Putamen (tissue), 1 donor: ENCODE results near the gene IL7R.

Experiments used
- DNase-seq: peaks from one replicate; pipeline ENCODE4 v3.0.0-alpha.2; 2016; ENCODE audit warnings: low spot score

The IL7R gene

GRCh38 chr5:35856765-35857351 lies at the start of gene IL7R:
Gene IL7R (plus strand): TSS chr5:35856891. CDS start chr5:35856978, 87 bp downstream.
- no peak for DNase-seq

DNA sequence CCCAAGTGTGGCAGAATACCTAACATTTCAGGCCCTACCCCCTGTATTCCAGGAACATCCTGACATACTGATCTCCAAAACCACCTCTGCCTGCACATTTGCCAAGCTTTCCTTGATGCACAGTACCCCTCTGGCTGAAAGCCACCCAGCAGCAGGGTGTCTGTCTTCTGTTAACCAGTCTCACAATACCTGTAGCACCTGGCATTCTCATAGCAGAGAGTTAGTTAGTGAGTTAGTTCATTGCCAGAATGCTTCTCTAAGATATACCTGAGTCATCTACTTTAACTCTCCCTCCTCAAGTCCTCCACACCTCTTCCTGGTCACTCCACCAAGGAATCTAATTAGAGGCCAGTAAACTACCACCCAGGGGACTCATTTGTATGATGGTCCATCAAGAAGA lies 46.1 kb upstream of the IL7R start:
- no peak for DNase-seq

- no peak for DNase-seq
Measured at GRCh38 chr5:35811108-35811741, 45.5 kb upstream of the IL7R start.

GRCh38 chr5:35813521-35813920 lies 43.2 kb upstream of the IL7R start:
- DNase-seq, result no peak

- no peak for DNase-seq
Measured at GRCh38 chr5:35815089-35815936, 41.4 kb upstream of the IL7R start.

DNA sequence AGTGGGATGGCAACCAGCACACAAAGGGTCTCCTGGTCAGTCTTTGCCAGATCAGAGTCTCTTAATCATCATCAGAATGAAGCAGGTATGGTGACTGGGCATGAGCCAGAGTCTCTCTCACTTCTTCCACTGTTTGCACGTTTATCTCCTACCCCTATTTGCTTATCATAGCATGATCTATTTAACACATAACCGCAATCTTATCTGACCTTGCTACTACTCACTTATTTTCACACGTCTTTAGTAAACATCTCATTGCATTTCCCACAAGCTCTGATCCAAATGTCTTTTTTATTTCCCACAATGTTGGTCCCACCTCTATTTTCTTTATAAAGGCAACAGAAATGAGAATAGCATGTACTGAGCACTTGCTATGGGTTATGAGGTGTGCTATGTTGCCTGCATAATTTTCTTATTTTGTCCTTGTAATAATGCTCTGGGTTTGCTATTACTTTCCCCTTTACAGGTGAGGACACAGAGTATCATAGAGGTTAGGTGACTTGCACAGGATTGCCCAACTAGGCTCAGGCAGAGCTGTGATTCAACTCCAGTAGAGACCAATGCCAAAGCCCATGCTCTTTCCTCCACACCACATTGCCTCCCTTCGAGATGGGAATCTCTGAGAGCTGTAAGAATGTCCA lies 39.7 kb upstream of the IL7R start:
- DNase-seq, result no peak

GRCh38 chr5:35819026-35819425 lies 37.7 kb upstream of the IL7R start:
- DNase-seq, result no peak

DNA sequence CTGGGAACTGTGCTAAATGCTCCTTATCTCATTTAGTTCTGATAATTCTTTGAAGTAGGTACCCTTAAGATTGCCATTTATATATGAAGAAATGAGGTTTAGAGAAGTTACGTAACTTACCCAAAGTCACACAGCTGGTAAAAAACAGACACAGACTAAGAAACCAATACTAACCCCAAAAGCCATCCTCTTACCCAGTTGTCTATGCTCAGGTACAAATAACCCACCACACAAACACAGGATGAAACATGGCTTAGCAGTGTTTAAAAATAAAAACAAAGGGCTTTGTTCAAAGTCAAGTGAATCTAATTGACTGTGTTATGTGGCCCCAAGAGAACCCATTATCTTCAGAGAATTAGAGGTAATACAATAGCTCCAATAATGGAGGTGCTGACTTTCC lies 37.0 kb upstream of the IL7R start:
- no peak for DNase-seq

DNA sequence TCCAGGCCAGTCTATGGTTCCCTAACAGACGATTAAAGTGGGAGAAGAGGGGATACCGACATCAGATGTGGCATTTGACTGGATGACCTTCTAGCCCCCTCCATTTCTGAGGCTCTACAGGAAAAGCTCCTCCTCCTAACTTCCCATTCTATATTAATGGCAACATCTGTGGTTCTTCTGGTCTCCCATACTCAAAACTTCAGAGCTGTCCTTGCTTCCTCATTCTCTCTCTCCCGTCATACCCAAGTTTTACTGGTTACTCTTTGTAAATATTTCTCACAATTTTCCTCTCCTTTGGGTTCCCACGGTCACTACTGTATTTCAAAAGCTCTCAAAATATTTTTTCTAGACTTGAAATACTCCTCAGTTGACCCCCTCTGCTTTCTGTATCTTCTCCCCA lies 36.0 kb upstream of the IL7R start:
- no peak for DNase-seq

- DNase-seq, result no peak
Measured at GRCh38 chr5:35821513-35821912, 35.2 kb upstream of the IL7R start.

- DNase-seq, result no peak
Measured at GRCh38 chr5:35822511-35822910, 34.2 kb upstream of the IL7R start.

- DNase-seq, result no peak
Measured at GRCh38 chr5:35823347-35824098, 33.2 kb upstream of the IL7R start.

- no peak for DNase-seq
Measured at GRCh38 chr5:35826056-35826455, 30.6 kb upstream of the IL7R start.

DNA sequence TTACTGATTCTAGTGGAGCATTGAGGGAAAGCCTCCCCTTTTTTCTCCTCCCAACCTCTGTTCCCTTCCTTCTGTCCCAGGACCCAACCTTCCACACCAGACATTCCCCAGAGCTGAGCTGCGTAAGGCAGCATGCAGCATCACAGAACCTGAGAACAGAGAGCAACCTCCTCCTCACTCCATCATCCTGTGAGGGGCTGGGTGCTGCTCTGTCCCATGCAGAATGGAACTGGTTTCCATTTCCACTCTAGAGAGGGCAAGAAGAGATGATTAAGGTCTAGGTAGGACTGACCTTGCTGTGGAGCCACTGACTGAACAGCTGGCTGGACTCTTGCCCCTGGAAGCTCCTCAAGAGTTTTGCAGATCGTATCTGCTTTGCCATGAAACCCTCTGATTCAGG lies 30.1 kb upstream of the IL7R start:
- DNase-seq, result no peak

- DNase-seq, result no peak
Measured at GRCh38 chr5:35828082-35828598, 28.6 kb upstream of the IL7R start.

DNA sequence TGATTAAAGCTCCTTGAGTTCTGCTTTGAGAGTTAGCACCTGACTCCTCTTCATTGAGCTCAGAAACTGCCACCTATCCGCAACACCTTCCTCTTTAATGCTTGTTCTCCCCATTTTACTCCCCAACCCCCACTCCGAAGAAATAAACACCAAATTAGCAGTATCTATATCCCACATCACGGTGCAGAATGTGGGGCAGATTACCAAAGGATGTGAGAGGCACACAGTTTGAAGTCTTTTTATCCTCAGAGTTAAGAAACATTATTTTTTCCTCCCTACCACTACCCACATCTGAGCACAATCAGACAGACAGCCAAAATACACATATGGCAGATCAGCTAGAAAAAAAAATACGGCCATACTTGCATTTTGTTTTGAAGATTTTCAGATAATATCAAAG lies 26.1 kb upstream of the IL7R start:
- no peak for DNase-seq

DNA sequence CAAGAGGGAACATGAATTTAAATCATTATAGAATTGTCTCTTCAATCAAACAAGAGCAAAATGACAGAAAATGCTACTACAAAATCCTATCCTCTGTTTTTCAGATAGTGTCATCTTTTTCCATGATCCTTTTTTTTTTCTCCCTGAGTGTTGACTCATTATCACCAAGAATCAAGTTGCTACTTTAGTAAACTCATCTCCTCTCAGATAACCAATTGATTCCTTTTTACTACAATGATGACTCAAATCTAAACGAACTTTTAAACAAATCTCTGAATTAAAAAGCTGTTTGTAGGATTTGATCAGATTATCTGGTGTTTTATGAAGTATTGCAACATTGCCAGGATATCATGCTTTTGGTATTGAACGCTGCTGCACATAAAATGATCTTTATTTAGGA lies 23.9 kb upstream of the IL7R start:
- no peak for DNase-seq

DNA sequence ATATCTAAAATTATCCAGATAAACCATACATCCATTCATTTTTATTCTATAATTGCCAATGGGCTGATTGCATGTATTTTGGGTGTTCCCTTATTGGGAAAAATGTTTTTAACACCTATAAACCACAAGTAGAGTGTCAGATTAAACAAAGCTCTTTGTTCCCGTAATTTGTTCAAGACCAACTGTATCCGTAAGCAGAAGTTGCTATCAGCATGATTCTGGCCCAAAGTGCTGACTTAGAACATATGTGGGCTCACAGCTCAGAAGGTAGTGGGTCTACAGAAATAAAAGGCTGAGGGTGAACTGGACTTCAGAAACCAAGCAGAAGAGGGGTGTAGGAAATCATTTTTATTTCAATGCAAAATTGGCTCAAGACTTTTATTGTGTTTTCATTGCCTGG lies 23.5 kb upstream of the IL7R start:
- no peak for DNase-seq

GRCh38 chr5:35835796-35836742 lies 20.6 kb upstream of the IL7R start:
- DNase-seq, result no peak

- no peak for DNase-seq
Measured at GRCh38 chr5:35838370-35839042, 18.2 kb upstream of the IL7R start.
